Measurements from ENCODE around the gene CALHM1.
"Not testable (repeated sequence)": the region's sequence is repeated elsewhere in the genome, so short reads cannot be mapped to it uniquely, and the experiment has no call there.

The CALHM1 gene

GRCh38 chr10:103458720-103459119, at the start of gene CALHM1:
Gene CALHM1, minus strand, starts transcription at chr10:103458900. Its CDS starts 149 bp downstream, at chr10:103458751.
- H3K27ac ChIP-seq: no peak within 1 kb of the TSS

GRCh38 chr10:103507235-103508191, 48.8 kb upstream of the CALHM1 start:
- TF ChIP-seq CTCF (conservative IDR thresholded peaks at IDR 0.05): no peak
- H3K27ac ChIP-seq: no peak overlapping the region

More at GRCh38 chr10:103458720-103459119, at the start of gene CALHM1:
- TF ChIP-seq CTCF (conservative IDR thresholded peaks at IDR 0.05): no peak

- TF ChIP-seq CTCF (conservative IDR thresholded peaks at IDR 0.05): no peak
Measured at GRCh38 chr10:103506061-103506460, 47.4 kb upstream of the CALHM1 start.

GRCh38 chr10:103504181-103504783, 45.6 kb upstream of the CALHM1 start:
- H3K27ac ChIP-seq: no peak overlapping the region
- TF ChIP-seq CTCF (conservative IDR thresholded peaks at IDR 0.05): no peak

More at GRCh38 chr10:103506061-103506460, 47.4 kb upstream of the CALHM1 start:
- H3K27ac ChIP-seq: no peak overlapping the region

- H3K27ac ChIP-seq: not testable (repeated sequence)
Measured at GRCh38 chr10:103503777-103504176, 45.1 kb upstream of the CALHM1 start.

GRCh38 chr10:103502849-103503660, 44.4 kb upstream of the CALHM1 start:
- H3K27ac ChIP-seq: no peak overlapping the region
- TF ChIP-seq CTCF (conservative IDR thresholded peaks at IDR 0.05): no peak

- H3K27ac ChIP-seq: no peak overlapping the region
- no peak for TF ChIP-seq CTCF (conservative IDR thresholded peaks at IDR 0.05)
Measured at GRCh38 chr10:103501186-103501585, 42.5 kb upstream of the CALHM1 start.

All from VCaP (cell line).